VCaP (cell line): Measurements from ENCODE around the gene AOAH.

Experiments
- H3K27ac ChIP-seq: fragments of 450-650 bp; 2 replicates; pipeline ENCODE4 v1.5.1; 2017
- TF ChIP-seq, protein P1 (sequence below): fragments of 450-650 bp; conservative IDR thresholded peaks from 2 replicates; pipeline ENCODE4 v1.5.1; 2017; ENCODE audit warnings: mild to moderate bottlenecking, moderate library complexity

Gene AOAH

DNA sequence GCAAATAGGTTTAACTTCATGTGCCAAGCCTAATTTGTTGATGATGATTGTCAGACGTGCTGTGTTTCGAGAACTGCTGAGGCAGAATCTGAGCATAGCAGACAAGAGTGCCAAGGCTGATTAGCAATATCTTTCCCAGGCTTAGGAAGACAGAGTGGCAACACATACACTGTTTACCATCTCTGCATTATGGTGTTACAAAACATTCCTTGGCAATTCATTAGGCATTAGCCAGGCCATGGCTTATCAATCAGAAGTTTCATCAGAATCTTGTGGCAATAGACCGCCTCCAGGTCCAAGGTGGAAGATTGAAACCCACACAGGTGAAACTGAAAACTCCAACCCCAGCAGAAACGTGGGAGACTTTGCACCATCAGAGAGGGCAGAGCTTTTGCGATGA lies 148.5 kb downstream of the AOAH start:
- H3K27ac ChIP-seq = no peak overlapping the region
- TF ChIP-seq, protein P1, sequence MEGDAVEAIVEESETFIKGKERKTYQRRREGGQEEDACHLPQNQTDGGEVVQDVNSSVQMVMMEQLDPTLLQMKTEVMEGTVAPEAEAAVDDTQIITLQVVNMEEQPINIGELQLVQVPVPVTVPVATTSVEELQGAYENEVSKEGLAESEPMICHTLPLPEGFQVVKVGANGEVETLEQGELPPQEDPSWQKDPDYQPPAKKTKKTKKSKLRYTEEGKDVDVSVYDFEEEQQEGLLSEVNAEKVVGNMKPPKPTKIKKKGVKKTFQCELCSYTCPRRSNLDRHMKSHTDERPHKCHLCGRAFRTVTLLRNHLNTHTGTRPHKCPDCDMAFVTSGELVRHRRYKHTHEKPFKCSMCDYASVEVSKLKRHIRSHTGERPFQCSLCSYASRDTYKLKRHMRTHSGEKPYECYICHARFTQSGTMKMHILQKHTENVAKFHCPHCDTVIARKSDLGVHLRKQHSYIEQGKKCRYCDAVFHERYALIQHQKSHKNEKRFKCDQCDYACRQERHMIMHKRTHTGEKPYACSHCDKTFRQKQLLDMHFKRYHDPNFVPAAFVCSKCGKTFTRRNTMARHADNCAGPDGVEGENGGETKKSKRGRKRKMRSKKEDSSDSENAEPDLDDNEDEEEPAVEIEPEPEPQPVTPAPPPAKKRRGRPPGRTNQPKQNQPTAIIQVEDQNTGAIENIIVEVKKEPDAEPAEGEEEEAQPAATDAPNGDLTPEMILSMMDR = no peak

DNA sequence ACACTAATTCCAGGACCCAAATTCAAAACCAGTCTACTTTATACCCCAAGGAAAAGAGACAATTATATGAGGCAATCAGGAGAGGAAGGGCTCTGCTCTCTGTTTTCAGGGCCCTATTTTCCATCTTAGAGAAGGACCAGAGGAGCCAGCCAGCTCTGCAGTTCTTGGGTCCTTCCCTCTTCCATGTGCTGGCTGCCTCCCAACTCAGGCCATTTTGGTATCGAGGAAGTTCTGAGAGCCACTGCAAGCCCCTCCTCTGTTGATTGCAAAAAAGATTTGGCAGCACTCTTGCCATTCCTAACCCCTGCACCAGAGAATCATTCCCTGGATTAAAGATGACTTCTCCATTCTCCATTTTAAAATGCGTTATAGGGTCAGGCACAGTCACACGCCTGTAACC lies 151.2 kb downstream of the AOAH start:
- TF ChIP-seq, protein P1 = no peak
- H3K27ac ChIP-seq = no peak overlapping the region

DNA sequence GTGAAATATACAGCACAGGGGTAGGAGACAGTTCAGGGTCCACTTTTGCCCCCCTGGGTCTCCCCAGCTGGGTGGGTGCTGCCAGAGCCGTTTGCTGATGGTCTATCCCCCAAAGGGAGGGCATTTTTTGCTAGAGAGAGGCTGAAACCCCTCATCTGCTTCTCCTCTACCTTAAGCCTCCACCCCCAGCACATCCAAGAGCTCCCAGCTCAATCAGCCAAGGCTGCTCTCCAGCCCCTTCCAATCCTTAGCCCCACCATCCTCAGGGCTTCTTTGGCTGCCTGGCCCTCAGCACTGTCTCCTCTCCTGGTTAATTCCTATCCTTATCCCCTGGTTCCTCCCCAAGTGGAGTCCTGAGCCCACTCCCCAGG lies 153.1 kb downstream of the AOAH start:
- no peak overlapping the region for H3K27ac ChIP-seq
- TF ChIP-seq, protein P1 = no peak

DNA sequence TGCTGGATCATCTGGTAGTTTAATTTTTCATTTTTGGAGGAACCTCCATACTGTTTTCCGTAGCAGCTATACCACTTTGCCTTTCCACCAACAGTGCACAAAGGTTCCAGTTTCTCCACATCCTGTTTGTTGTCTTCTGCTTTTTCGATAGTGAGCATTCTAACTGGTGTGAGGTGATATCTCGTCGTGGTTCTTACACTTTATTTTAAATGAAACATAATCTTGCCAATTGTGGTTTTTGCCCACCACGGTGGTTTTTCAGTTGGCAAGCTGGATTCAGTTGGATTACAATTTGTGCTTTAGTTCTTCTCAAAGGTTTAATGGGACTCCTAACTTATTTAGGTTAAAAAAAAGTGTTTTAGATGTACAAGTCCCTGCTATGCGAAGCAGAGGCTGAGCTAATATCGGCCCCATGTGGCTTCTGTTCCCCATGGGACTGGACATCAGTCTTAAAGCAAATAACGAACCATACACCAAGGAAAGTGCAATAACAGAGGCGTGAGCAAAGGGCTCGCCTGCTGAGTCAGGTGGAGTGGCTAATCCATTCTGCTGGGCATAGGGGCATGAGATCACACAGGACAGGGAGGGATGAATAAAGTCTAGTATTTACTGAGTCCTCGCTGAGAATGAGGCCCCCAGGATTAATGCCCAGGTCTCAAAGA lies 153.6 kb downstream of the AOAH start:
- TF ChIP-seq, protein P1 = no peak
- H3K27ac ChIP-seq = no peak overlapping the region

DNA sequence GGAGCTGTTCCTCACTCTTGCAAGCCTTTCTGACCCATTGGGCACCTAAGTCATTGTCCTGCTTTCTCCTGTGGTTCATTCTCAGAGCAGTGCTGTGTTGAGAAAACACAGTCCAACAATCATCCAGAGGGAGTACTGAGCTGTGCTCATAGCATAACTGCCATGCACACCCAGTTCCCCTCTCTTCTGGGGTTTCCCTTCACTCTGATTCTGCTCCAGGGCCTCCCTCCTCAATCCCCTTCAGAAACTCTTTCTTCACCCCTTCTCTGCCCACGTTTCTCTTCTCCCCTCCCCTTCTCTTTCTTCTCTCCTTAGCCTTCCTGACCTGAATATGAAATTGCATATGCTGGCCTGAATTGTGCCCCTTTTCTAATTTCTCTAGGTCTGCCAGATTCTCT lies 155.8 kb downstream of the AOAH start:
- TF ChIP-seq, protein P1 = no peak
- no peak overlapping the region for H3K27ac ChIP-seq

DNA sequence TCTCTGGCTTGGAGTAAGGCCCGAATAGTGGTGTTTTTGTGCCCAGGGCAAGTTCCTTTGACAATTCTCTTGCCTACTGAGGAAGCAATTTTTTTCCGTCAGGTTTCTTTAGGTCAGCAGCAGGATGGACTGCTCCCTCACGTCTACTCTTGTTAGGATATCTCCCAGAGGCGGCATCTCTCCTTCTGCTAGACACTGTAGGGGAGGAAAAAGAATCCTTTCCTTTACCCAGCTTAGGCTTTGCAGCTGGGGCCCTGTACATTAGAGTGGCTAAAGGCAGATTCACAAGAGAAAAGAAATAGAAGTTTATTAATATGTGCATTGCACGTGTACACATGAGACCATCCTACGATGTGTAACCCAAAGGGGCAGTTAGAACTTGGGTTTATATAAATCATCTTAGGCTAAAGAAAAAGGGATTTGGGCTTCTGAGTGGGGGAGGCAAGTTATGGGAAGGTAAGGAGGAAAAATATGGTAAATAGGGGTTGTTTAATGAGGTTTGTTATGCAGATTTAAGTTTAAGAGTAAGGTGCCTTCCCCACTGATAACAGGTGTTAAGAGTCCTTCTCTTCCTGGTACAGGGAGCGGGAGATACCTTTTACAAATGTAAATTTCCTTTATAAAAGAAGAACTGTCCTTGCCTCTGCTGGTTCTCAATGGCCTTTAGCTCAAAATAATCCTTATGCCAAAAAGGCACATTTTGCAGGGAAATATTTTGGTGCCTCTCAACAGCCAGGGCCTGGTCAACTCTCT lies 156.4 kb downstream of the AOAH start:
- TF ChIP-seq, protein P1 = no peak

DNA sequence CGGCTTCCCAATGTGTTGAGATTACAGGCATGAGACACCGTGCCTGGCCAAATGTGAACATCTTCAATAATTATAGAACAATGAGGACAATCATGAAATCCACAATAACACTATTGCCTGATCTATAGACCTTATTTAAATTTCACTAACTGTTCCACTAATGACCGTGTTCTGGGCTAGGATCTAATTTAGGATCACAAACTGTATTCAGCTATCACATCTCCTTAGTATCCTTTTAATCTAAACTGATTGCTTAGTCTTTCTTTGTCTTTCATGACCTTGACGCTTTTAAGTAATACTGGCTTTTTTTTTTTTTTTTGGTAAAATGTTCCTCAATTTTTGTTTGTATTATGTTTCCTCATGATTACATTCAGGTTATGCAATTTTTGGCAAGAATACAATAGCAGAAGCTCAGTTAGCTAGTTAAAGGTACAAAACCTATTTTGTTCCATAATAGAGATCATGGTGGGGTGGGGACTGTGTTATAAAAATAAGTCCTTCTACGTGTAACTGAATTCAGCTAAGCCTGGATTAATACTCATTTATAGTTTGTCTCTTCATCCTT lies 158.4 kb downstream of the AOAH start:
- TF ChIP-seq, protein P1 = no peak
- no peak overlapping the region for H3K27ac ChIP-seq

More for the DNA sequence above, 156.4 kb downstream of the AOAH start:
- no peak overlapping the region for H3K27ac ChIP-seq
